BJ (cell line): ENCODE measurements around the gene MAP3K12. TPM values are rescaled to one million over a fixed set of nuclear protein-coding genes. Genes with fewer than 3 reads are reported as not detected.

ENCODE experiments used
- CTCF ChIA-PET: fragments of 350-600 bp; formaldehyde crosslinking; extraction: SDS; loops from one replicate; lab custom pipeline; 2021; ENCODE audit warnings: antibody characterized with exemption, inconsistent platforms; lab: Yijun Ruan, JAX
- POLR2A ChIA-PET: fragments of 300-600 bp; sonication (Branson Sonifier 250); formaldehyde crosslinking; extraction: SDS; loops from one replicate; lab custom pipeline; 2021; ENCODE audit warnings: antibody characterized with exemption; lab: Charles Lee
- DNase-seq: peaks from one replicate; pipeline ENCODE4 v3.0.0-alpha.2; 2011; ENCODE audit warnings: low read depth
- H3K27me3 ChIP-seq: 2 replicates; pipeline ENCODE4 v1.6.0; 2011; ENCODE audit warnings: low read length; ENCODE audit not compliant: control insufficient read depth, insufficient read depth
- H3K36me3 ChIP-seq: 2 replicates; pipeline ENCODE4 v1.5.1; 2011; ENCODE audit warnings: low read length; ENCODE audit not compliant: control insufficient read depth, insufficient read depth
- H3K4me3 ChIP-seq: 2 replicates; pipeline ENCODE4 v1.5.1; 2011; ENCODE audit warnings: low read depth, mild to moderate bottlenecking, control low read depth, low read length
- CTCF ChIP-seq: IDR thresholded peaks from 2 replicates; pipeline ENCODE4 v1.5.1; 2011; ENCODE audit warnings: low read depth, mild to moderate bottlenecking, control low read depth, inconsistent platforms, low read length, moderate library complexity; ENCODE audit not compliant: insufficient read depth
- polyA plus RNA-seq: library from polyadenylated mRNA; depleted of rRNA; stranded (reverse); fragments of >200 nt; gene quantifications from 2 replicates; pipeline ENCODE4 v1.2.3, GENCODE V29; 2011

MAP3K12 gene
- polyA plus RNA-seq, 1 experiment = 61.2 TPM

GRCh38 chr12:53502331-53502730 is 3.1 kb upstream of the MAP3K12 start:
- TF ChIP-seq CTCF = no peak
- POLR2A ChIA-PET = no interaction called here
- DNase-seq = no peak
- Histone ChIP-seq H3K36me3 (peaks cover 12% of the 10 kb centered on the region), H3K4me3 (no peak overlapping the region), H3K27me3 (no peaks in the 10 kb centered on the region)
- CTCF ChIA-PET = interaction anchor here (0.6 to 1.5 kb wide), 3 partner anchors 42 to 157 kb away, joined by 3 to 5 read pairs (median 3); no protein-coding TSS in a partner anchor

GRCh38 chr12:53501615-53502181 is 2.4 kb upstream of the MAP3K12 start:
- ChIA-PET CTCF (interaction anchor here (0.8 to 1.5 kb wide), 7 partner anchors 7 to 175 kb away, joined by 3 to 9 read pairs (median 4); partner anchors contain the start of gene ATP5MC2), POLR2A (interaction anchor here (0.6 to 1.4 kb wide), 3 partner anchors 20 to 142 kb away, joined by 3 to 4 read pairs (median 3); no protein-coding TSS in a partner anchor)
- no peak for TF ChIP-seq CTCF

GRCh38 chr12:53500776-53501614 is 1.7 kb upstream of the MAP3K12 start, which contains the start of gene TARBP2:
Gene TARBP2, plus strand, starts transcription at chr12:53501283. Its CDS starts 126 bp downstream, at chr12:53501409.
- DNase-seq = peak; percentile 98
- POLR2A ChIA-PET = interaction anchor here (0.5 to 1.4 kb wide), 10 partner anchors 9 to 1354 kb away, joined by 3 to 8 read pairs (median 3); no protein-coding TSS in a partner anchor
- peaks cover 9% of the 10 kb centered on the region for H3K36me3 ChIP-seq
- no peak for TF ChIP-seq CTCF
- H3K4me3 ChIP-seq = peak within 1 kb of the TSS; percentile 89
- no peaks in the 10 kb centered on the region for H3K27me3 ChIP-seq
- CTCF ChIA-PET = interaction anchor here (0.6 to 1.8 kb wide), 10 partner anchors 8 to 177 kb away, joined by 3 to 9 read pairs (median 4); partner anchors contain the start of gene ATP5MC2

More at GRCh38 chr12:53501615-53502181, 2.4 kb upstream of the MAP3K12 start:
- Histone ChIP-seq H3K4me3 (peak overlapping the region; percentile 75), H3K27me3 (no peaks in the 10 kb centered on the region), H3K36me3 (peaks cover 9% of the 10 kb centered on the region)
- no peak for DNase-seq

- CTCF ChIA-PET = interaction anchor here (1.0 to 1.8 kb wide), 6 partner anchors 9 to 179 kb away, joined by 4 to 9 read pairs (median 6); partner anchors contain the start of gene AAAS
- POLR2A ChIA-PET = interaction anchor here (0.6 to 1.4 kb wide), 5 partner anchors 8 to 1353 kb away, joined by 3 to 8 read pairs (median 4); no protein-coding TSS in a partner anchor
Observed at GRCh38 chr12:53500142-53500775, 1.0 kb upstream of the MAP3K12 start.

More at GRCh38 chr12:53500142-53500775, 1.0 kb upstream of the MAP3K12 start:
- no peak for DNase-seq
- TF ChIP-seq CTCF = no peak
- Histone ChIP-seq H3K36me3 (peaks cover 6% of the 10 kb centered on the region), H3K27me3 (no peaks in the 10 kb centered on the region), H3K4me3 (peak overlapping the region; percentile 89)
